Right lobe of liver (tissue), 4 donors: ENCODE results near the gene MICU1.

Source experiments
- POLR2A ChIP-seq: fragments of 450-650 bp; IDR thresholded peaks from one replicate; pipeline ENCODE4 v1.6.1; 2017; ENCODE audit warnings: antibody characterized with exemption, mild to moderate bottlenecking
- TF ChIP-seq, protein P1 (sequence below), 4 donors: fragments of 200-600 bp in 3 of 4; fragments of 450-650 bp in 1 of 4; IDR thresholded peaks; one replicate each; pipeline versions ENCODE4 v1.5.1 to v1.8.0; 2016 to 2022; ENCODE audit warnings: antibody characterized with exemption in 4 of 4, mild to moderate bottlenecking in 2 of 4
- donor health status: DM: no; HTN: no; CAD: no.
- donor health status: DM: no; HTN: no; CAD: no.
- donor health status: DM: no; HTN: yes; CAD: no.

DNA sequence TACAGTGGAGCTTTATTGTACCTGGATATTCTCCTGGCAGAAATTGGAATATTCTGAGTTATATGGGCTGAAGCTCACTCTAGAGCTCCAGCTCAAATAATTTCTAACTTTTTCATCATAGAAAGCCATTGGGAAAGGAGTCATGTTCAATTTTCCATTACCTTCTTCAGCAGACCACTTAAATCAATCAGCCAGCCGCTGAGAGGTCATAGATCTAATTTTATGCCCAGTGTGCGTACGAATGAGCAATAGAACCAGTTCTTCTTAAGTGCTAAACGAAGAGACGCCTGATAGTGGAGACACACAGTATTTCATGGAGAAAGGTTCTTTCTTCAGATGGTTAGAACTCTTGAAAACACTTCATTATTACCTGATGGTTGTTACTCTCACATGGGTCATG, 236.2 kb downstream of the MICU1 start:
- TF ChIP-seq, protein P1, sequence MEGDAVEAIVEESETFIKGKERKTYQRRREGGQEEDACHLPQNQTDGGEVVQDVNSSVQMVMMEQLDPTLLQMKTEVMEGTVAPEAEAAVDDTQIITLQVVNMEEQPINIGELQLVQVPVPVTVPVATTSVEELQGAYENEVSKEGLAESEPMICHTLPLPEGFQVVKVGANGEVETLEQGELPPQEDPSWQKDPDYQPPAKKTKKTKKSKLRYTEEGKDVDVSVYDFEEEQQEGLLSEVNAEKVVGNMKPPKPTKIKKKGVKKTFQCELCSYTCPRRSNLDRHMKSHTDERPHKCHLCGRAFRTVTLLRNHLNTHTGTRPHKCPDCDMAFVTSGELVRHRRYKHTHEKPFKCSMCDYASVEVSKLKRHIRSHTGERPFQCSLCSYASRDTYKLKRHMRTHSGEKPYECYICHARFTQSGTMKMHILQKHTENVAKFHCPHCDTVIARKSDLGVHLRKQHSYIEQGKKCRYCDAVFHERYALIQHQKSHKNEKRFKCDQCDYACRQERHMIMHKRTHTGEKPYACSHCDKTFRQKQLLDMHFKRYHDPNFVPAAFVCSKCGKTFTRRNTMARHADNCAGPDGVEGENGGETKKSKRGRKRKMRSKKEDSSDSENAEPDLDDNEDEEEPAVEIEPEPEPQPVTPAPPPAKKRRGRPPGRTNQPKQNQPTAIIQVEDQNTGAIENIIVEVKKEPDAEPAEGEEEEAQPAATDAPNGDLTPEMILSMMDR (IDR thresholded peaks at IDR 0.05) = no peak
- no peak for TF ChIP-seq POLR2A
